ENCODE results near the gene DLEC1. TPM values are rescaled to one million over a fixed set of nuclear protein-coding genes. Genes with fewer than 3 reads are reported as not detected.
A peak's percentile ranks its signal among the peaks of the same experiment; 100 is the strongest.

DLEC1 gene
- total and polyA plus RNA-seq, 2 donors (not counting 1 experiment from before 2014, with no cell fraction given): 0.52 to 2.1 TPM

- Histone ChIP-seq H3K9me3 (ENCODE audit: control extremely low read depth in 1 of 3, control insufficient read depth in 2 of 3, insufficient read depth in 1 of 3, low read length in 2 of 3) (no peaks in the 10 kb centered on the region), H3K79me2 (ENCODE audit: control insufficient read depth, insufficient read depth, low read length) (no peaks in the 10 kb centered on the region), H3K4me3 (ENCODE audit: control extremely low read depth in 1 of 5, extremely low read depth in 1 of 5, insufficient read depth in 1 of 5, low read depth in 2 of 5, low read length in 4 of 5) (no peak overlapping the region), H3K4me1 (ENCODE audit: control insufficient read depth in 2 of 2, insufficient read depth in 2 of 2, low read length in 2 of 2) (peaks cover 3 to 8% of the 10 kb centered on the region in 2 donors), H3K9ac (ENCODE audit: low read length) (no peak overlapping the region), H2AFZ (ENCODE audit: insufficient read depth, low read depth, low read length, poor library complexity, severe bottlenecking) (no peak overlapping the region), H3K36me3 (replicated peaks in 1 of 2; ENCODE audit: control extremely low read depth in 1 of 2, control insufficient read depth in 1 of 2, extremely low read depth in 1 of 2, insufficient read depth in 2 of 2, low read length in 1 of 2) (no peaks in the 10 kb centered on the region), H3K27ac (ENCODE audit: low read length in 2 of 2) (no peak overlapping the region), H3K27me3 (replicated peaks in 1 of 4; ENCODE audit: control extremely low read depth in 1 of 4, control insufficient read depth in 3 of 4, insufficient read depth in 4 of 4, low read length in 3 of 4) (peaks cover 0 to 6% (median 0%) of the 10 kb centered on the region in 4 experiments), H4K20me1 (ENCODE audit: control insufficient read depth, insufficient read depth, low read length, poor library complexity, severe bottlenecking) (no peaks in the 10 kb centered on the region), H3K4me2 (replicated peaks; ENCODE audit: low read depth, low read length, poor library complexity, severe bottlenecking) (no peak overlapping the region)
- Mint-ChIP-seq H3K4me3 (no peak overlapping the region), H3K27me3 (peaks cover 18% of the 10 kb centered on the region), H3K27ac (no peak overlapping the region), H3K4me1 (peaks cover 8% of the 10 kb centered on the region), H3K9me3 (ENCODE audit: insufficient read depth) (no peaks in the 10 kb centered on the region)
- POLR2A ChIA-PET: no interaction called here
- 80% methylated on average over 13 of the region's 19 CpGs for WGBS (ENCODE audit: insufficient coverage)
- DNase-seq (peak; percentile 2), ATAC-seq (ENCODE audit: low read depth) (no peak)
- TF ChIP-seq CTCF (IDR thresholded peaks at IDR 0.05) (no peak), EZH2 (IDR thresholded peaks at IDR 0.05; ENCODE audit: borderline replicate concordance, insufficient read depth, low read depth, low read length, poor library complexity, severe bottlenecking) (no peak)
- intact Hi-C loops (cut with micrococcal nuclease): no loop called here
- CTCF ChIA-PET: no interaction called here
Observed at GRCh38 chr3:38097446-38098375, 58.7 kb downstream of the DLEC1 start.

DNA sequence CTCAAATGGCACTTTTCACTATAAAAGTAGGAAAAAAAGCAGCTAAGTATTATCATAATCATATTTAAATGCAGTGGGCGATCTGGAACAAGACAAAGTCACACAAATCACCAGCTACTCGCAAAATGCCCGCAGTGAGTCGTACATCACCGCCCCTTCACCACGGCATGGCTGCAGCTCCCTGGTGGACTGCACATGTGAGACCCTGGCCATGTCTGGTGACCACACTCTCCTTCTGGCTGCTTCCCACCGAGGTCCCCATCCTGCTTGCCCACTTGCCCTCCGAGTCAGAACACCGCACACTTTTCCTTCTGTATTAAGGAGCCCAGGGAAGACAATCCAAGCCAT, 59.3 kb downstream of the DLEC1 start:
- Histone ChIP-seq H3K27me3 (replicated peaks in 1 of 4; ENCODE audit: control extremely low read depth in 1 of 4, control insufficient read depth in 3 of 4, insufficient read depth in 4 of 4, low read length in 3 of 4) (peaks cover 0 to 6% (median 0%) of the 10 kb centered on the region in 4 experiments), H3K4me3 (ENCODE audit: control extremely low read depth in 1 of 5, extremely low read depth in 1 of 5, insufficient read depth in 1 of 5, low read depth in 2 of 5, low read length in 4 of 5) (no peak overlapping the region), H2AFZ (ENCODE audit: insufficient read depth, low read depth, low read length, poor library complexity, severe bottlenecking) (no peak overlapping the region), H3K79me2 (ENCODE audit: control insufficient read depth, insufficient read depth, low read length) (no peaks in the 10 kb centered on the region), H3K9me3 (ENCODE audit: control extremely low read depth in 1 of 3, control insufficient read depth in 2 of 3, insufficient read depth in 1 of 3, low read length in 2 of 3) (no peaks in the 10 kb centered on the region), H3K4me1 (ENCODE audit: control insufficient read depth in 2 of 2, insufficient read depth in 2 of 2, low read length in 2 of 2) (peaks cover 3 to 9% of the 10 kb centered on the region in 2 donors), H3K9ac (ENCODE audit: low read length) (no peak overlapping the region), H4K20me1 (ENCODE audit: control insufficient read depth, insufficient read depth, low read length, poor library complexity, severe bottlenecking) (no peaks in the 10 kb centered on the region), H3K36me3 (replicated peaks in 1 of 2; ENCODE audit: control extremely low read depth in 1 of 2, control insufficient read depth in 1 of 2, extremely low read depth in 1 of 2, insufficient read depth in 2 of 2, low read length in 1 of 2) (no peaks in the 10 kb centered on the region), H3K4me2 (replicated peaks; ENCODE audit: low read depth, low read length, poor library complexity, severe bottlenecking) (no peak overlapping the region), H3K27ac (ENCODE audit: low read length in 2 of 2) (no peak overlapping the region)
- no peak for ATAC-seq (ENCODE audit: low read depth)
- Mint-ChIP-seq H3K4me3 (no peak overlapping the region), H3K27me3 (peaks cover 18% of the 10 kb centered on the region), H3K9me3 (ENCODE audit: insufficient read depth) (no peaks in the 10 kb centered on the region), H3K27ac (no peak overlapping the region), H3K4me1 (peaks cover 8% of the 10 kb centered on the region)
- TF ChIP-seq CTCF (IDR thresholded peaks at IDR 0.05): no peak
- no peak for TF ChIP-seq EZH2 (IDR thresholded peaks at IDR 0.05; ENCODE audit: borderline replicate concordance, insufficient read depth, low read depth, low read length, poor library complexity, severe bottlenecking)
- WGBS (ENCODE audit: insufficient coverage): 95% methylated on average over 9 of the region's 9 CpGs
- intact Hi-C loops (cut with micrococcal nuclease): no loop called here
- DNase-seq: no peak
- ChIA-PET CTCF (no interaction called here), POLR2A (no interaction called here)

Data from B cell (primary cell).